Activated CD4-positive, alpha-beta T cell treated with anti-CD3 and anti-CD28 coated beads for 36 hours (primary cell): ENCODE results near the gene ANXA10. TPM values are rescaled to one million over a fixed set of nuclear protein-coding genes. Genes with fewer than 3 reads are reported as not detected.

ENCODE experiments used
- ATAC-seq: fragments of 200-7000 bp; cut with Tn5 transposase; one replicate; pipeline ENCODE4 v1.10.0; 2021; ENCODE audit warnings: mild to moderate bottlenecking, moderate library complexity
- CTCF ChIA-PET: fragments of 350-600 bp; sonication (Branson Sonifier 250); formaldehyde crosslinking; loops from one replicate; lab custom pipeline; 2021; ENCODE audit warnings: antibody characterized with exemption; lab: Charles Lee
- POLR2A ChIA-PET: fragments of 350-600 bp; sonication (Branson Sonifier 250); formaldehyde crosslinking; loops from one replicate; lab custom pipeline; 2021; ENCODE audit warnings: antibody characterized with exemption, inconsistent platforms; lab: Charles Lee
- DNase-seq: peaks from one replicate; pipeline ENCODE4 v3.0.0-alpha.2; 2020
- H3K27ac Mint-ChIP-seq: one replicate; pipeline ENCODE4 v1.8.0; 2021; ENCODE audit warnings: mixed read lengths
- H3K27me3 Mint-ChIP-seq: one replicate; pipeline ENCODE4 v1.8.0; 2021; ENCODE audit warnings: mixed read lengths
- H3K36me3 Mint-ChIP-seq: one replicate; pipeline ENCODE4 v1.8.0; 2021; ENCODE audit warnings: low read depth, mixed read lengths
- H3K4me1 Mint-ChIP-seq: one replicate; pipeline ENCODE4 v1.8.0; 2021; ENCODE audit warnings: mixed read lengths
- H3K4me3 Mint-ChIP-seq: one replicate; pipeline ENCODE4 v1.8.0; 2021; ENCODE audit warnings: mild to moderate bottlenecking, moderate library complexity, mixed read lengths
- H3K9me3 Mint-ChIP-seq: one replicate; pipeline ENCODE4 v1.8.0; 2021; ENCODE audit warnings: low read depth, mixed read lengths
- intact Hi-C, 2 experiments: fragments of 100-400 bp; cut with DNase I in 1 of 2; cut with micrococcal nuclease in 1 of 2; formaldehyde crosslinking; loops; one replicate each; pipeline versions ENCODE4 v1.14.2 to v1.15.1; 2022 to 2024; cut with DNase I, micrococcal nuclease
- total RNA-seq, 2 experiments: library from RNA; stranded (reverse); gene quantifications; one replicate each; pipeline ENCODE4 v1.2.3, GENCODE V29; 2021

The ANXA10 gene
- total RNA-seq, 2 experiments from 2014 or later: not detected

DNA sequence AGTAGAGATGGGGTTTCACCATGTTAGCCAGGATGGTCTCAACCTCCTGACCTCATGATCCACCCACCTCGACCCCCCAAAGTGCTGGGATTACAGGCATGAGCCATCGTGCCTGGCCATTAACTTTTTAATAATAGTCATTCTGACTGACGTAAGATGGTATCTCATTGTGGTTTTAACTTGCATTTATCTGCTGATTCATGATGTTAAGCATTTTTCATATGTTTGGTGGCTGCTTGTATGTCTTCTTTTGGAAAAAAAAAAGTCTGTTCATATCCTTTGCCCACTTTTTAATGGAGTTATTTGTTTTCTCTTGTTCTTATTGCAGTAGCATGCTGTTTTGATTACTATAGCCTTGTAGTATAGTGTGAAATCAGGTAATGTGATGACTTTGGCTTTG is 45.8 kb downstream of the ANXA10 start:
- DNase-seq (no peak), ATAC-seq (no peak)
- H3K27ac Mint-ChIP-seq: no peak overlapping the region
- H3K36me3 Mint-ChIP-seq: no peaks in the 10 kb centered on the region
- intact Hi-C loops: no loop called here
- peaks cover 5% of the 10 kb centered on the region for H3K27me3 Mint-ChIP-seq
- H3K4me3 Mint-ChIP-seq: no peak overlapping the region
- no peaks in the 10 kb centered on the region for H3K9me3 Mint-ChIP-seq
- POLR2A ChIA-PET: no interaction called here
- H3K4me1 Mint-ChIP-seq: no peaks in the 10 kb centered on the region
- CTCF ChIA-PET: interaction anchor here (0.6 kb wide), 1 partner anchor 11 kb away, joined by 3 read pairs; no protein-coding TSS in a partner anchor

DNA sequence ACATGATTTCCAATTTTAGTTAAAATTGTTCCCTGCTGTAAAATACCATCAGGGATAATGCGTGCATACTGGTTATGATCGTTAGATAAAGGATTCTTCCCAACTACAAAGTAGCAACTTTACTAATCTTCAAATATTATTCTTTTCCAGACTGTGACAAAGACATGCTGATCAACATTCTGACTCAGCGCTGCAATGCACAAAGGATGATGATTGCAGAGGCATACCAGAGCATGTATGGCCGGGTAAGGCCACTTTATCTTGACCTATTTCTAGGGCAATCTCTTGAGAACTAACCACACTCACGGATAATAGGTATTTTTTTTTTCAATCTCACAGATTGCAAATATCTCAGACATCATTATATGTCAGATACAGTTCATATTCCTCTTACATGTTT is 47.0 kb downstream of the ANXA10 start:
- ChIA-PET POLR2A (no interaction called here), CTCF (no interaction called here)
- Mint-ChIP-seq H3K9me3 (no peaks in the 10 kb centered on the region), H3K27me3 (peaks cover 5% of the 10 kb centered on the region), H3K4me3 (no peak overlapping the region), H3K36me3 (no peaks in the 10 kb centered on the region), H3K4me1 (no peaks in the 10 kb centered on the region), H3K27ac (no peak overlapping the region)
- ATAC-seq (no peak), DNase-seq (no peak)
- intact Hi-C loops: no loop called here

DNA sequence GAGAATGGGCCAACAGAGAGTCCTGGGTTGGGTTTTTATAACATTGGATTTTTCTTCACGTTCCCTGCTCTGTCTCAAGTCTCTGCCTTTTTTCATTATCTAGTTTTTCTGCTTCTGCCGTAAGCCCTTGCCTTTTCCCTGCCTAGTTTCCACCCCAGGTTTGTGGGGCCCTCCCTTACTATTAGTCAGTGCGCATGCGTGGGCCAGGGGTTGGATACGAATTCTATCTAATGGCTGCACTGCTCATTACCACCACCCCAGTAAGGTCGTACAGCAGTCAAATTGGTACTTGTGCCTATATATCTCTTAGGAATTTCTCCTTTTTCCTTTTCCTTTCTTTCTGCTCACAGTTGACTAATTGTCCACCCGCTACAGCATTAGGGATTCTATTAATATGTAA is 49.4 kb downstream of the ANXA10 start:
- no peak for DNase-seq
- H3K36me3 Mint-ChIP-seq: no peaks in the 10 kb centered on the region
- ChIA-PET CTCF (no interaction called here), POLR2A (no interaction called here)
- H3K4me1 Mint-ChIP-seq: no peaks in the 10 kb centered on the region
- no peak for ATAC-seq
- no peaks in the 10 kb centered on the region for H3K9me3 Mint-ChIP-seq
- peaks cover 5% of the 10 kb centered on the region for H3K27me3 Mint-ChIP-seq
- H3K4me3 Mint-ChIP-seq: no peak overlapping the region
- H3K27ac Mint-ChIP-seq: no peak overlapping the region
- intact Hi-C loops: no loop called here

DNA sequence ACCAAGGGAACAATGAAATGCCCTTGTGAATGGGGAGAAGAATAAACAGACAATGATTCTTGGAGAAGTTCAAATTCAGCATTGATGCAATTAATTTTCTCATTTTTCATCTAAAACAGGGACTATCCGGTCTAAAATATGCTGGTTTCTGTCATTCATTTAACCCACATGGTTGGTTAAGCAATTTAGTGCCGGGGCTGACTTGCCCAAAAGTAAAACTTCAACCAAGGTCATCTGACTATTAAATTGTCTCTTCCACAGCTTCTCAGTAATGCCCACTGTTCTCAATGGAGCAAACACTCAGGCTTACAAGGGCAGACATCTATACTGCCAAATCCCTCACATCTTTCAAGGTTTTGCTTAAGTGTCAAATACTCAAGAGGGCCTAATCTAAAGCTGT is 51.3 kb downstream of the ANXA10 start:
- intact Hi-C loops: no loop called here
- Mint-ChIP-seq H3K4me1 (no peaks in the 10 kb centered on the region), H3K27ac (no peak overlapping the region), H3K27me3 (peaks cover 3% of the 10 kb centered on the region), H3K9me3 (no peaks in the 10 kb centered on the region), H3K4me3 (no peak overlapping the region), H3K36me3 (no peaks in the 10 kb centered on the region)
- CTCF ChIA-PET: no interaction called here
- ATAC-seq: no peak
- POLR2A ChIA-PET: no interaction called here
- DNase-seq: no peak

DNA sequence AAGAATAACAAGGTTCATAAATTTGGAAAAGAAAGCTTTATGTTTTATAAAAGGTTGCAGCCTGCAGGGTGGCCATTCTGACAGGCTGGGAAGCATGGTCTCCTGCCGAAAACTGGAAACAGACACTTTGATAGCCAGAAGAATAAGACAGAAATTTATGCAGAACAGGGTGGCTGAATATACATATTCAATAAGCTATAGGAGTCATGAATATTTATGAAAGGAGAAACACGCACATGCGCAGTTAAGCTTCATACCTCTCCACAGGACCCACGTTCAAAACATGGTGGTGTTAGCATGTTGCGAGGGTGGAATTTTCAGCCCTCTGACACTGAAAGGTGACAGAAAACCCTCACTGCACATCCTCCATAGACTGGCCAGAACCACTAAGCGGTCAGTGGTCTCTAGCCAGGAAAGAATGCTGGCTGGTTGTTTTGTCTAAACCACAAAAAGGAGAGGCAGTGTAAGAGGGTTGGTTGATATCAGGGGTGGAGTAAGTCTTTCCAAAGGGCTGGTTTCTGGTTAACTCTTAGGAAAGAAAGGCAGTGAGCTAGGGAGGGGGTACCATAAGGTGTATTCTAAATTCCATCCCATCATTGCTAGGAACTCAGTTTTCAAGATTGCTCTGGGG is 58.2 kb downstream of the ANXA10 start:
- DNase-seq: no peak
- intact Hi-C loops: loop anchor here in 1 of 2 experiments (10.0 kb wide), 1 partner anchor 366 kb away; no protein-coding TSS in a partner anchor
- ChIA-PET POLR2A (no interaction called here), CTCF (no interaction called here)
- H3K36me3 Mint-ChIP-seq: no peaks in the 10 kb centered on the region
- ATAC-seq: no peak
- H3K27me3 Mint-ChIP-seq: no peaks in the 10 kb centered on the region
- H3K9me3 Mint-ChIP-seq: no peaks in the 10 kb centered on the region
- peaks cover 5% of the 10 kb centered on the region for H3K4me1 Mint-ChIP-seq
- H3K27ac Mint-ChIP-seq: no peak overlapping the region
- H3K4me3 Mint-ChIP-seq: no peak overlapping the region

DNA sequence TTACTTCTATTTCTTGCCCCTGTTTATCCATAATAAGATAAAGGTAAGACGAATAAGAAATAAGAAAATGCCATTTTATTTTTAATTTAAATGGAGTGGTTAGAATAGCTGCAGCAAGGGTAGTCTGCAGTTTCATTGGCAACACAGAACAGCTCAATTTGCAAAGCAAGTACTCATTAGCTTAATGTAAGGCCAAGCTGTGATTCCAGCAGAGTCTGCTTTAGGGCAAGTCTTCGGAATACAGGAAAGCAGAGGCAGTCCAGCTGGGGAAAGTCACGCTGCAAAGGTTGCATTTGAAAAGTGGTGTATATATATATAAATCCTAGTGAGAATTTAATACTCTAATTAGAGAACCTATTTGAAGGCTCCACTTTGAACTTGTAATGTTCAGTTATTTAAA is 59.0 kb downstream of the ANXA10 start:
- CTCF ChIA-PET: no interaction called here
- Mint-ChIP-seq H3K27ac (no peak overlapping the region), H3K4me3 (no peak overlapping the region), H3K4me1 (peaks cover 5% of the 10 kb centered on the region), H3K36me3 (no peaks in the 10 kb centered on the region), H3K27me3 (no peaks in the 10 kb centered on the region), H3K9me3 (no peaks in the 10 kb centered on the region)
- ATAC-seq (no peak), DNase-seq (no peak)
- intact Hi-C loops: loop anchor here in 1 of 2 experiments (10.0 kb wide), 1 partner anchor 367 kb away; no protein-coding TSS in a partner anchor
- POLR2A ChIA-PET: no interaction called here

DNA sequence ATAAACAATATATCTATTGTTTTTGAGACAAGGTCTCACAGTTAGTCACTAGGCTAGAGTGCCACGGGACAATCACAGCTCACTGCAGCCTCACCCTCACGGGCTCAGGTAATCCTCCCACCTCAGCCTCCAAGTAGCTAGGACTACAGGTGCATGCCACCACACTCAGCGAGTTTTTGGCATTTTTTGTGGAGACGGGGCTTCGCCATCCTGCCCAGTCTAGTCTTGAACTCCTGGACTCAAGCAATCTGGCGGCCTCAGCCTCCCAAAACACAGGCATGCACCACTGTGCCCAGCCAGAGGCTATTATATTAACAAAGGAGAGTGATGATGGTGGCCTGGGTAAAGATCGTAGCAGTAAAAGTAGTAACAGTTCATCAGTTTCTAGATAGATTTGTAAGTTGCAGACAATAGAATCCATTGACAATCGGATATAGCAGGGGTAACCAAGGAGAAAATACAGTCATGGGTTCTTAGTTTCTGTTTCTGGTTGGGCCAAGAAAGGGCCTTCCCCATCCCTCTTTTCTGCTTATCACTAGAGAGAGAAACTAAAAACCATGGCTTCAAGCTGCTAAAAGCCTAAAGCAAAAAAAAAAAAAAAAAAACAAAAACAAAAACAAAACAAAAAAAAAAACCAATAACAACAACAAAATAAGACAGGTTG is 60.6 kb downstream of the ANXA10 start:
- Mint-ChIP-seq H3K36me3 (no peaks in the 10 kb centered on the region), H3K4me3 (no peak overlapping the region), H3K9me3 (no peaks in the 10 kb centered on the region), H3K4me1 (peaks cover 5% of the 10 kb centered on the region), H3K27me3 (no peaks in the 10 kb centered on the region), H3K27ac (no peak overlapping the region)
- DNase-seq: no peak
- ChIA-PET POLR2A (no interaction called here), CTCF (interaction anchor here (0.5 to 1.5 kb wide), 5 partner anchors 13 to 1148 kb away, joined by 3 to 7 read pairs (median 4); no protein-coding TSS in a partner anchor)
- intact Hi-C loops: loop anchor here (1.0 to 10.0 kb wide), 2 partner anchors 368 to 1132 kb away; no protein-coding TSS in a partner anchor
- ATAC-seq: no peak

DNA sequence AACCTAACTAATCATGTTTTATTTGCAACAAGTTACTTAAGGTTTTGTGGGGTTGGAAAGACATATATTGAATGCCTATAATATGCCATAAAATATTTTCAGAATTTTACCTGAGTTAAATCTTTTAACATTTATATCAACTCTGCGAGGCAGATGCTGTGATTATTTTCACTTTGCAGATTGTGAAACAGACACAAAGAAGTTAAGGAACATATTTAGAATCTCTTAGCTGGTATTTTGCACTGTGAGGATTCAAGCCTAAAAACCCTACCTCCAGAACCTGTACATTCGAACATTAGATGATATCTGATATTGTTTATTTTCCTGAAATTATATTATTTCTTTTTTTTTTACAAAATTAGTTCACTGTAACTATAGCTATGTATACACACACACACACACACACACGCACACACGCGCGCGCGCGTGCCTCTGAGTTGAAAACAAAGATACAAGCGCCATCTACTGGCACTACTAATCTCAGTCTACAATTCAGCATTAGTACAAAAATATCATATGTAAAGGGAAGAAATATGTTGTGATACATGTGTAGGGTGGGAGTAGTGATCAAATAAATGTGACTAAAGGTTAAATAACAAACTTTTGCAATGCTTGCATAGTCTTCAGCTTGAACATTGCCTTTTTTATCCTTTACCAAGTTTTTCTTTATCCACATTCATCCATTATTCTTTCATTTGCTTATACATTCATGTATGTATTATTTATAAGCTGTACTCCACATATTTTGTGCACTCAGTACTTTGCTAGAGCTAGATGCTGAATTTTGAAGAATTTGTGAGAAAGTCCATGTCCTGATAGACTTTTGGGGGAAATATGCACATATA is 61.5 kb downstream of the ANXA10 start:
- no peaks in the 10 kb centered on the region for H3K27me3 Mint-ChIP-seq
- DNase-seq (peak; percentile 69), ATAC-seq (peak; percentile 75)
- peaks cover 5% of the 10 kb centered on the region for H3K4me1 Mint-ChIP-seq
- ChIA-PET CTCF (interaction anchor here (0.5 to 1.5 kb wide), 8 partner anchors 13 to 1644 kb away, joined by 3 to 7 read pairs (median 4); no protein-coding TSS in a partner anchor), POLR2A (no interaction called here)
- no peaks in the 10 kb centered on the region for H3K9me3 Mint-ChIP-seq
- H3K36me3 Mint-ChIP-seq: no peaks in the 10 kb centered on the region
- no peak overlapping the region for H3K27ac Mint-ChIP-seq
- intact Hi-C loops: loop anchor here (1.0 to 10.0 kb wide), 3 partner anchors 369 to 1988 kb away; no protein-coding TSS in a partner anchor
- no peak overlapping the region for H3K4me3 Mint-ChIP-seq

DNA sequence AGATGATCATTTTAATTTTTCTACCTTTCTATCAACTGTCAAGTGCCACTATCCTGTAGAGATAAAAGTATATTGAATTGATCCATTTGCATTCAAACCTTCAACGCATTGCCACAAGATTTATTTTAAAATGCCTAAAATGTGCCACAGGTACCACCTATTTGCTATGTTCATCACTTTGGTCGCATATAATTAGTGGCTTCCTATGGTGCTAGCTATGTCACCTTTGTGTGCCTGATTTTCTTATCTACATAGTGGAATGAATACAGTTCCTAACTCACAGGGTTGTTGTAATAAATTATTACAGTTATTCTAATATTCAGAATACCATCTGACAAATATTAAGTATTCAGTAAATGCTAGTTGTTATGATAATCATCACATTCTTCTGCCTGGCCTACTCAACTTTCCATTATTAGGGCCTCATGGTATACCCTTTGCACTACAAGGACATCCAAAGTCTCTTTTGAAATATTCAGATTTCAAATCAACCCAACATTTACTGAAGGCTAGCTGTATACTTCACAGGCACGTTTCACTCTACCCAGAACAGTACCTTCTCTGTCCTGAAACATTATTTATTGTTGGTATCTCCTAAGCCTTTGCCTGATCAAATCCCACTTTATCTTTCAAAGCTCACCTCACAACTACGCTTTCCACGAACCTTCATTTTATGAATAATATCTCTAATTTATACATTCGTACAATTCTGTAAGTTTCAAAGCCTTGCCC is 62.4 kb downstream of the ANXA10 start:
- DNase-seq: no peak
- peak; percentile 57 for ATAC-seq
- H3K27ac Mint-ChIP-seq: no peak overlapping the region
- H3K36me3 Mint-ChIP-seq: no peaks in the 10 kb centered on the region
- no peaks in the 10 kb centered on the region for H3K27me3 Mint-ChIP-seq
- H3K4me1 Mint-ChIP-seq: peaks cover 5% of the 10 kb centered on the region
- H3K4me3 Mint-ChIP-seq: no peak overlapping the region
- ChIA-PET POLR2A (no interaction called here), CTCF (interaction anchor here (1.0 to 1.5 kb wide), 3 partner anchors 14 to 1134 kb away, joined by 3 to 4 read pairs (median 4); no protein-coding TSS in a partner anchor)
- no peaks in the 10 kb centered on the region for H3K9me3 Mint-ChIP-seq
- intact Hi-C loops: loop anchor here in 1 of 2 experiments (1.0 to 10.0 kb wide), 3 partner anchors 370 to 1988 kb away; no protein-coding TSS in a partner anchor

DNA sequence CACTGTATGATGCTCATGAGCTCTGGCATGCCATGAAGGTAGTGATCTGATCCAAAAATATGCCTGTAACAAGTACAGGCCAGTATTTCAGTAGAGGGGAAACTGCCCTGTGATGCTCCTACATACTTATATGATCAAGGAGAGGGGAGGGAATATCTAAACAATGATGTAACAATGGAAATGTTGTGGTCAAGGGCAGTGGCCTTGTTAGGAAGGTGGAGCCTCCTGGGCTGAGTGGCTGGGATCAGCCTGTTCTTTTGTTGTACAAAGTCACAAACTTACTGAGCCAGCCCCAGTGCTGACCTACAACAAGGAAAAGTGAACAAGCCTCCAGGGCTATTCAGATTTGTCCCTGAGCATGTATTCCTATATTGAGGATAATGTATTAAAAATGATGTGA is 70.3 kb downstream of the ANXA10 start:
- Mint-ChIP-seq H3K4me3 (no peak overlapping the region), H3K4me1 (no peaks in the 10 kb centered on the region), H3K27ac (no peak overlapping the region), H3K27me3 (peaks cover 4% of the 10 kb centered on the region), H3K36me3 (no peaks in the 10 kb centered on the region), H3K9me3 (peaks cover 3% of the 10 kb centered on the region)
- ATAC-seq (no peak), DNase-seq (no peak)
- intact Hi-C loops: no loop called here
- ChIA-PET POLR2A (no interaction called here), CTCF (no interaction called here)

DNA sequence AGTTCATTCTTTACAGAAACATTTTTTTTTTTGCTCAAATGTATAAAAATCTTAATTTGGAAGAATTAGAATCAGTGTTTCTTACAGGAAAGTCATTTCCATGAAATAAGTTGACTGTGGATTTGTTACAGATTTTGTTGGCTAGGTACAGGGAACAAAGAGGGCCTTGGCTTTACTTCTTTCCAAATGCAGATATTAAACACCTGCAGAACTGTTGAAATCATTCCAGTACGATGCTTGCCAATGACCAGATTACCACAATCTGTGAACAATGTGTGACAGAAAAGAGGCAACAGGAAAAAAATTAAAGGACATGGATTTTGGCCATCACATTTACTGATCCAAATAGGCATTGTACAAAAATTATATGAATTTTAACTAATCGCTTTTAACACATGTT is 70.8 kb downstream of the ANXA10 start:
- no peak for DNase-seq
- Mint-ChIP-seq H3K4me3 (no peak overlapping the region), H3K27ac (no peak overlapping the region), H3K9me3 (peaks cover 3% of the 10 kb centered on the region), H3K36me3 (no peaks in the 10 kb centered on the region), H3K4me1 (peaks cover 3% of the 10 kb centered on the region), H3K27me3 (peaks cover 4% of the 10 kb centered on the region)
- ATAC-seq: no peak
- ChIA-PET POLR2A (no interaction called here), CTCF (no interaction called here)
- intact Hi-C loops: no loop called here
